8988T (cell line): ENCODE measurements around the gene SND1.

ENCODE experiments used
- DNase-seq: peaks from one replicate; pipeline ENCODE4 v3.0.0; 2011

Gene SND1

DNA sequence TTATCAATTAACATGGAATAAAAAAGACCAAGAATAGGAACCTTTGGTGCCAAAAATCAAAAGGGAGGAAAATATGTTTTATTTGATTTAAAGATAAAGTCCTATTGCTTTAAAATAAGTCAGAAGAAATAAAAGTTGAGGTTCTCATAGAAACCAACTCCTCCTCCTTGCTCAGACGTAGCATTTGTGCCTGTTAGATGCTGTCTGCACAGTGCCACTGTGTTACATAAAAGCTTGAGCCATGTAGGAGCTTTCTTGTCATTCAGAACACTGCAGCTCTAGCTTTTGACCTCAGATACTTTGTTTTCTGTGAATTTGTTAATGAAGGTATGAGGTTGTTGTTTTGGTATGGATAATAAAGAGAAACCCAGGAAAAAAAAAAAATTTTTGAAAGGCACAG is 328.9 kb downstream of the SND1 start:
- DNase-seq, result no peak

DNA sequence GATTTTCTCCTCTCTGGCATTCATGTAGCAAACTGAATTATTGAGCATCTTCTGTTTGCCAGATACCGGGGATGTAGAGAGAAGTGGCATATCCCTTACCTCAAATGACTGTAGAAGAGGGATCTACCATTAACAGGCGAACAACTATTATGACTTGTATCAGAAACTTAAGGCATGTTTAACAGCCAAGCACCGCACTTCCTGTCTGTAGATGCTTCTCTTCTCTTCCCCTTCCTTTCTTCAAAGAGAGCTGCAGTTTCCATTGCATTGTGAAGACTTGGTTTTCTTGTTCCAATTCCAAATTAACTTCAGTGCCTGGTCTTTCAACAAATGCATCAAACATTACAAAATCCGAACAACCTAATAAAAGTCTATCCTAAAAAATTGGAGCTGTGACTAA is 330.0 kb downstream of the SND1 start:
- no peak for DNase-seq

DNA sequence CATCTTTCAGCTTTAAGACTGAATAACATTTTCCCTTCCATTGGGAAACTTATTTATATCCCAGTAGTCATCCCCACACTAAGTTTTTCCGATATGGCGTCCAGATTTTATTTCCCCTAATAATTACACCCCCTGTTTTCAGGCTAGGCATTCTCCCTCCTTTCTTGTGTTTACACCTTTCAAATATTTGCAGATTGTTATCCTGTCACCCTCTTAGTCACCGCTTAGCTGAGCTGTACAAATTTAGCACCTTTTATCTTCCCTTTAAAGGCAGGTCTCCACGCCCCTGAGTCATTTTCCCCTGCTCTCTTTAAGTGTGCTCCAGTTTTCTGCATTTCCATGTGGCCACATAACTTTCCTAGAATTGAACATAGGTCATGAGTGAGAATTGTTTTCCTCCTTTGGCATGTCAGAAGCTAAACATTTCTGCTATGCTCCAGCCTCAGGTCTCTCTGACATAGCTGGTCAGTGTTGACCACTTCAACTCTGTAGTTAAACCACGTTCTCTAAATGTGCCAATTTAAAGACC is 331.9 kb downstream of the SND1 start:
- no peak for DNase-seq

- no peak for DNase-seq
Observed at GRCh38 chr7:127986581-127987521, 334.9 kb downstream of the SND1 start.

DNA sequence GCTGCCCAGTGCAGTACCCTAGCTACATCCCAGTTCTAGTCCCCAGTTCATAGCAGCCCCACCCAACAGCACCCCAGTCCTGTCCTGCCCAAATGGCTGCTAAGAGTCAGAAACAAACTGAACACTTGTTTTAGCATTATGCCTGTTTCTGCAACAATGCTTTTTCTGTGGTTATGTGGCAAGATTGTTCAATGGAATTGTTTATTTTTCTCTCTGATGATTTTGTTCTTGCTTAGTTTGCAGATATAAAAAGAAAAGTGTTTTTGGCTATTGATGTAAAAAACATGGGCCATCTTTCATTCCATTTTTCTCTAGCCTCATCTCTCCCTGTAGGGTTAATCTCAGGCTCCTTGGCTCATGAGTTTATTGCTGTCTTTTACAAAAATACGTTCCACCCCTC is 336.8 kb downstream of the SND1 start:
- no peak for DNase-seq

DNA sequence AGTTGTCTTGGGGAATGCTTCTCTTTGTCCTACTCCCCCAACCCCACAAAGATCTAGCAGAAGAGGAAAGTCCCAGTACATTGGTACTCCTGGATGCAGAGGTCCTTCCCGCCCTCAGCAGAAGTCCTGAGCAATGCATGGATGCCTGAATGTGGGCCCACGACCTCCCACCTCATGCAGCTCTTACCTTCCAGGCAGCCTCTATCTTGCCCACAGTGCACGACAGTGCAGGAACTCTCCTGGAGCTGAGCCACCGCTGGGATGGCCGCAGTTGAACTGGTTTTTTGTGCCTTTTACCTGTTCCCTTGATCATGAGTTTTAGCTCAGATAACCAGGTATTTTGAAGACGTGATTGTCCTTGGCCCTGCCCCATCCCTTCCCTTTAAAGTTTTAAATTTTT is 341.3 kb downstream of the SND1 start:
- no peak for DNase-seq

- no peak for DNase-seq
Observed at GRCh38 chr7:127993987-127994386, 342.0 kb downstream of the SND1 start.

GRCh38 chr7:127995156-127995880 is 343.3 kb downstream of the SND1 start:
- no peak for DNase-seq

GRCh38 chr7:127995881-127996215 is 343.9 kb downstream of the SND1 start:
- DNase-seq, result no peak

- DNase-seq, result no peak
Observed at GRCh38 chr7:127996253-127997071, 344.5 kb downstream of the SND1 start.

GRCh38 chr7:127997226-127997922 is 345.4 kb downstream of the SND1 start:
- DNase-seq, result no peak

- DNase-seq, result no peak
Observed at GRCh38 chr7:127998671-127999070, 346.7 kb downstream of the SND1 start.

GRCh38 chr7:128000048-128000447 is 348.1 kb downstream of the SND1 start:
- DNase-seq, result no peak

GRCh38 chr7:128000854-128001265 is 348.9 kb downstream of the SND1 start:
- DNase-seq, result no peak

- no peak for DNase-seq
Observed at GRCh38 chr7:128003167-128003566, 351.2 kb downstream of the SND1 start.

- no peak for DNase-seq
Observed at GRCh38 chr7:128003787-128004186, 351.8 kb downstream of the SND1 start.

DNA sequence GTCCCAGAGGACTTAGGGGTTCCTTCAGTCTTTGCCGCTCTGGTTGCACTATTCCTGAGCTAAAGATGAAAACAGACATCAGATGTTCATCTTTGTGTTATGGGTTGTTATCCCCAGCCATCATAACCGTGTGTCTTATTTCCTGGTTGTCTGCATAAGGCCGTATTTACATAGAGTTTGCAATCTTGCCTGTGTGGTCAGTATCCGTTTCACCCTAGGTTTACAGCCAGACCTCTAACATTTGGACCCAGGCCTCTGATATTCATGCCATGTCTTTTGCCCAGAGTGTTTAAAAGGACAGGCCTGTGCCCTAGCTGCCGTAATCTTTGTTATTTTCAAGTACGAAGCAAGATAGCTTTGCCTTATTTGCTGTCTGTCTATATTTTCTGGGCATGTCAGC is 352.6 kb downstream of the SND1 start:
- DNase-seq, result no peak

GRCh38 chr7:128005117-128005516 is 353.1 kb downstream of the SND1 start:
- no peak for DNase-seq

- DNase-seq, result no peak
Observed at GRCh38 chr7:128005759-128006159, 353.8 kb downstream of the SND1 start.

DNA sequence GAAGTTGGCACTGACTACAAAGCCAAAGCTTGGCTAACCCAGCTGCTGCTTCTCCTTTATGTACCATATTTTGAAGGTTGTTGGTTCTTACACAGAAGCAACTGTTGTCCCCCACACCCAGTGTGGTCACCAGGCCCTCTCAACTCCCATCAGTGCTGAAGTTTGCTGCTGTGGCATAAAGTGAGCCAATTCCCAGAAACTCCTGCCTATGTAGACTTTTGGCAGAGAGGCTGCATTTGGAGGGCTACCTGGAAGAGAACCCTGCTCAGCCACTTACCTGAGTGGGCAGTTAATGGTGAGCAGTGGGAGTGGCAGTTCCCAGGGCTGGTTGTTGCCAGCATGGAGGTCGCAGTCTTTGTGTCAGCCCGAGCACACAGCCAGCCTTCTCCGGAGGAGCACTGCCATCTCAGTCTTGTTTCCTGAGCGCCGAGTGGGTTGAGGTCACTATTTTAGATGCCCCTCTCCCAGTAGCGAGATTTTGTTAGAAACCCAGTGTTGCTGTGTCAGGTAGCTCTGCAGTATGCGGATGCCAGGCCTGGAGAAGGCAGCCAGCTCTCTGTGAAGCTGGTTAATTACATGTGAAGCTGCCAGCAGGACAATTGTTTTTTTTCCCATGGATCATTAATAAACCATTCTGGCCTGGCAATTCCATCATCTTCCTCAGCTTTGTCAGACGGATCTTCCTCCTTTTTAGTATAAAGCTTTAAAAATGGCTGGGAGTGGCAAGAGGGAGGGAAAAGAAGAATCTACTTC is 354.7 kb downstream of the SND1 start:
- no peak for DNase-seq

DNA sequence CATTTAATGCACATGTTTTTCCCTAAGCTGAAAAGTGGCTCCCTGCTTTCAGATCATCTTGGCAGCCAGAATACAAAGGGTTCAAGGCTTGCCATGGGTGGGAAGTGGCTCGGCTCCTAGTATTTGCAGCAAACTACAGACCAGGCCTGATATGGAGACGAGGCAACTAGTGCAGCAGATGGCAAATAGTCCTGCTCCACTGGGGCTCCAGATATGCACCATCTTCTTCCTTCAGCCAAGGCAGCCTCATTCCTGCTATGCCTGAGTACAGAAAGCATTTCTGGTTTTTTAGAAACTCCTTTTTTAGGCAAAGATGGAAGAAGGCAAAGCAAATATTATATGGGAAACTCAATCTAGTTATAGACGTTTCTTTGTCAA is 355.3 kb downstream of the SND1 start:
- no peak for DNase-seq

DNA sequence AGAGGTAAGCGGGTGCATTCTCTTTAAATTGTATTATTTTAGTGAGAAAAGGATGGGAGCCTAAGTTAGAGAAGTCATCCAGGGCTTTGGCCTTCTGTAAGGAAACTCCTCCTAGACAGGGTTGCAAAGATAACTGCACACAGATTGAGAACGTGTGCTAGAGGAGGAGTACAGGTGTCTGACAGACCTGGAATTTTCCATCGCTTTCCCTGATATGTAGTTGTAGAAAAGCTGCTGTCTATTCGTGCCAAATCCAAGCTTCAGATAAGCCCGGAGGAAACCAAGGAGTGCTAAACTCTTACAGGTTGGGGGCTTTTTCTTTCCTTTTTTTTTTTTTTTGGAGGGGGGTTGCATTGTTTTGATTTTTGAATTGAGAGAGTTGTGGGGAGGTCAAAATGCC is 356.1 kb downstream of the SND1 start:
- DNase-seq, result no peak
